Measurements from ENCODE around the gene ACTL8. TPM values are rescaled to one million over a fixed set of nuclear protein-coding genes. Genes with fewer than 3 reads are reported as not detected.

The ACTL8 gene
- polyA plus RNA-seq, 4 donors = 0.03 to 0.12 TPM; not detected in 2

DNA sequence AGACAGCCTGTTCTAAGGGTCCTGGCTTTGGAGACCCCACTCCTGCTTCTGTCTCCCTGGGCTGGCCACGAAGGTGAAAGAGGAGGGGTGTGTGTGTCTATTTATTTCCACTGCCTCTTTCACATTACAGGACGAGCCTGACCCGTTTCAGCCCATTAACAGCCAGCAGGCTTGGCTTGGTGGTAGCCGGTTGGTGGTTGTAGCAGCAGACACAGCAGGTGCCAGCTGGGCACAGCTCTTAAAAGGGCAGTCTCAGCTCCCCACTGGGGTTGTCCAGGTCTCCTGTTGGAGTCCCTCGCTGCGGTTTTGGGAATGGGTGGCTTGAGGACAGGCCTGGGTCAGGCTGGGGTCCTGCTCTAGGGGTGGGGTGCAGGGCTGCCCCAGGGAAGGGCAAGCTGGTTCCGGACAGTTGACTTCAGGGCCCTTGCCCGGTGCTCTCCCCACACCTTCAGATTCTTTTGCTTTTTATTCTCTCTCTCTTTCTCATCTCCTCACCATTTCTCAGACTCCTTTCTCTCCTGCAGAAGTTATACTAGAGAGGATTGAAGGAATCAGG is 84.6 kb downstream of the ACTL8 start:
- 54 to 73% (median 69%) methylated on average over 8 of the region's 8 CpGs for WGBS, 3 donors
- no peak for FAIRE-seq
- H3K27me3 ChIP-seq (ENCODE audit: control insufficient read depth in 3 of 3, insufficient read depth in 3 of 3, low read length in 3 of 3) = peaks cover 0 to 7% (median 0%) of the 10 kb centered on the region in 3 donors
- no peak for DNase-seq
- H3K9me3 ChIP-seq (ENCODE audit: control insufficient read depth in 2 of 2, insufficient read depth in 1 of 2, low read depth in 1 of 2, low read length in 1 of 2) = no peaks in the 10 kb centered on the region
- H3K4me1 ChIP-seq (ENCODE audit: control insufficient read depth in 3 of 3, insufficient read depth in 2 of 3, low read depth in 1 of 3, low read length in 2 of 3) = no peaks in the 10 kb centered on the region
- no peak overlapping the region for H3K27ac ChIP-seq (ENCODE audit: low read depth in 1 of 3, low read length in 2 of 3)
- no peak overlapping the region for H3K4me3 ChIP-seq (ENCODE audit: low read depth in 1 of 3, low read length in 3 of 3)
- H3K36me3 ChIP-seq (ENCODE audit: control insufficient read depth in 3 of 3, insufficient read depth in 2 of 3, low read depth in 1 of 3, low read length in 3 of 3) = no peaks in the 10 kb centered on the region

DNA sequence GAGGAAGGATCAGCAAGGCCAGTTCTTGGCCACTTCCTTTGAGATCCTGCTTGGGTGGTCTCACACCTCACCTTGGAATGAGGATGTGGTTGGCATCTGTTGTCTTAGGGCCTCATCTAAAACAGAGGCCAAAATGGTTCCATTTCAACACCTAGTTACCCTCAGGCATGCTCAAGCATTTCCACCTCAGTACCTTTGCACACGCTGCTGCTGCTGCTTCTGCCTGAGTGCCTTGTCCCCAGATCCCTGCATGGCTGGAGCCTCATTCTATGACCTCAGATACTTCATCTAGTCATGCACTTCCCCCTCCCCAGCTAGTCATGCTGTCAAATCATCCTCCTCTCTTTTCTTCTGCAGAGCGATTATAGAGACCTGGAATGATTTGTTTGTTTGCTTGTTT is 86.8 kb downstream of the ACTL8 start:
- WGBS, 3 donors = 61 to 84% (median 73%) methylated on average over 2 of the region's 2 CpGs
- no peak for FAIRE-seq
- Histone ChIP-seq H3K27me3 (ENCODE audit: control insufficient read depth in 3 of 3, insufficient read depth in 3 of 3, low read length in 3 of 3) (peaks cover 0 to 7% (median 0%) of the 10 kb centered on the region in 3 donors), H3K4me1 (ENCODE audit: control insufficient read depth in 3 of 3, insufficient read depth in 2 of 3, low read depth in 1 of 3, low read length in 2 of 3) (no peaks in the 10 kb centered on the region), H3K36me3 (ENCODE audit: control insufficient read depth in 3 of 3, insufficient read depth in 2 of 3, low read depth in 1 of 3, low read length in 3 of 3) (no peaks in the 10 kb centered on the region), H3K4me3 (ENCODE audit: low read depth in 1 of 3, low read length in 3 of 3) (no peak overlapping the region), H3K27ac (ENCODE audit: low read depth in 1 of 3, low read length in 2 of 3) (no peak overlapping the region), H3K9me3 (ENCODE audit: control insufficient read depth in 2 of 2, insufficient read depth in 1 of 2, low read depth in 1 of 2, low read length in 1 of 2) (no peaks in the 10 kb centered on the region)
- no peak for DNase-seq

DNA sequence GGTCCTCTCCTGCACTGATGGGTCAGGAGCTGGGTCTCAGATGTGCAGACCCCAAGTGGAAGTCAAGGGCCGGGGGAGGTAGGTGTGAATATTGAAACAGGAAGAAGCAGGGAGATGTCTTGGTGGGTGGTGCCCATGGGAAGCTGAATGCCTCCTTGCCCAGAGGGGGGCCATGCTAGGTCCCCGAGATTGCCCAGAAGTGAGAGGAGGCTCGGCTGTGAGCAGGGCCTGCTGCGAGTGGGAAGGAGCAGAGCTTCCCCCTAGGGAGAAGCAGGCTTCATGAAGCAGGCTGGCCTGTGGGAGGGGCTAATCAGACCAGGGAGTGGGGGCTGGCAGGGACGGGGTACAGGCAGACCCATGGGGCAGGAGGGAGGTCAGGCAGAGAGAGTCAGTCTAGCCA is 87.6 kb downstream of the ACTL8 start:
- Histone ChIP-seq H3K9me3 (ENCODE audit: control insufficient read depth in 2 of 2, insufficient read depth in 1 of 2, low read depth in 1 of 2, low read length in 1 of 2) (no peaks in the 10 kb centered on the region), H3K36me3 (ENCODE audit: control insufficient read depth in 3 of 3, insufficient read depth in 2 of 3, low read depth in 1 of 3, low read length in 3 of 3) (no peaks in the 10 kb centered on the region), H3K27ac (ENCODE audit: low read depth in 1 of 3, low read length in 2 of 3) (no peak overlapping the region), H3K4me1 (ENCODE audit: control insufficient read depth in 3 of 3, insufficient read depth in 2 of 3, low read depth in 1 of 3, low read length in 2 of 3) (no peaks in the 10 kb centered on the region), H3K4me3 (ENCODE audit: low read depth in 1 of 3, low read length in 3 of 3) (no peak overlapping the region), H3K27me3 (ENCODE audit: control insufficient read depth in 3 of 3, insufficient read depth in 3 of 3, low read length in 3 of 3) (peaks cover 0 to 6% (median 0%) of the 10 kb centered on the region in 3 donors)
- WGBS, 3 donors = 33 to 47% (median 36%) methylated on average over 5 of the region's 5 CpGs
- no peak for DNase-seq
- FAIRE-seq = no peak

DNA sequence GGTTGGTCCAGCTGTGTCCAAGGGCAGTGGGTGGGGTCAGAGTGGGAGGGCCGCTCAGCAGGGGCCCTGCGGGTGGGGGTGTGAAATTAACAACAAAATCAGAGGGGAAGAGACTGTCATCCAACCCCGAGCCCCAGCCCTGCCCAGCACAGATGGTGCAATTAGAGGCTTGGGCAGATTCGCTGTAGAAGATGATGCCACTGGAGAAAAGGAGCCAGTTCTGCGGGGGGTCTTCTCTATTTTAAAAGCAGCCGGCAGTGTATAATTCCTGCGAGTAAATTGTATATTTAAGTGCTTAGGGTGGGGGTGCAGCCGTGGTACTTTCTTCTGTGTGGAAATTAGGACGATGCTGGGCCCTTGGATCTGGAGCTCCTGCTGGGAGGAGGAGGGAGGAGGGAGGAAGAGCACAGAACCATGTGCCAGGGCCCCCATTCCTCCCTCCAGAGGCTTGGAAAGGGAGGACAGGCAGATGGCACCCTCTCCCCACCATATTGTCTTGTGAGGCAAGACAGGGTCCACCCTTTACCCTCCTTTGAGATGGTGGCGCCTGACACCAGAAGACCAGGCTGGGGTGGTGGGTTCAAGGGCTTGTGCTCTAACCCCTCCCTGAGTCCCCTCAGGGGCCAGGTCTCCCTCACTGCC is 89.2 kb downstream of the ACTL8 start:
- WGBS, 3 donors = 40 to 47% (median 43%) methylated on average over 10 of the region's 10 CpGs
- Histone ChIP-seq H3K36me3 (ENCODE audit: control insufficient read depth in 3 of 3, insufficient read depth in 2 of 3, low read depth in 1 of 3, low read length in 3 of 3) (no peaks in the 10 kb centered on the region), H3K27me3 (ENCODE audit: control insufficient read depth in 3 of 3, insufficient read depth in 3 of 3, low read length in 3 of 3) (no peaks in the 10 kb centered on the region), H3K4me3 (ENCODE audit: low read depth in 1 of 3, low read length in 3 of 3) (no peak overlapping the region), H3K9me3 (ENCODE audit: control insufficient read depth in 2 of 2, insufficient read depth in 1 of 2, low read depth in 1 of 2, low read length in 1 of 2) (no peaks in the 10 kb centered on the region), H3K27ac (ENCODE audit: low read depth in 1 of 3, low read length in 2 of 3) (no peak overlapping the region), H3K4me1 (ENCODE audit: control insufficient read depth in 3 of 3, insufficient read depth in 2 of 3, low read depth in 1 of 3, low read length in 2 of 3) (no peaks in the 10 kb centered on the region)
- FAIRE-seq (no peak), DNase-seq (no peak)

DNA sequence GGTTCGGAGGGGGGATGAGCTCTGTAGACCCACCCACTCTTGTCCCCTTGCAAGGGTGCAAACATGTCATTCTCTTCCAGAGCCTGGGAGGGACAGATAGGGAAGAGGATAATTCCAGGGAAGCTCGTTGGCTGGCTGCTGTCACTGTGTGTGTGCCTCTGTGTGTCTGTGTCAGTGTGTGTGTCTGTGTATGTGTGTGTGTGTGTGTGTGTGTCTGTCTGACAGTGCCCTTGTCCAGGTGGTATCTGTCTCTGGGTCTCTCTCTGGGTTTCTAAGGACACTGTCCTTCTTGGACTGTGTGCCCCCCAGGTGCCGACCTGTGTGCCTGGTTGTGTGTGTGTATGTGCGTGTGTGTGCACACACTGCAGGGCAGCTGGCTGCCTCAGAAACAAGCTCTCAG is 90.5 kb downstream of the ACTL8 start:
- 39 to 47% (median 43%) methylated on average over 4 of the region's 4 CpGs for WGBS, 3 donors

DNA sequence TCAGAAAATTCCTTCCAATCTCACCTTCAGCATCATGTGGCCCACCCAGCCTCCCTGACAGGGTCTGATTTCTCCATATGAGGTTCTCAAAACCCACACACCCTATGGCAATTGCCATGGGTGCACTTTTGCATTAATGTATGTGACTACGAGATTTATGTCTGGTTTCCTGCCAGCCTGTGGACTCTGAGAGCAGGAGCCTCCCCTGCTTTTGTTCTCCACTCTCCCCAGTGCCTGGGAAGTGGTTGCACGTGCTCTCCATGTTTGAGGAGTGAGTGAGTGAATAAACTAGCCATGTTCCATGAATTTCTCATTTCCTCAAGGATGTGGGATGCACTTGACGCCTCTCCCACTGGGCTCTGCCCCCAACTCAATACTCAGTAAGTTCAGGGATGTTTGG is 91.2 kb downstream of the ACTL8 start:
- FAIRE-seq = no peak
- 28 to 40% (median 33%) methylated on average over 3 of the region's 3 CpGs for WGBS, 3 donors
- Histone ChIP-seq H3K36me3 (ENCODE audit: control insufficient read depth in 3 of 3, insufficient read depth in 2 of 3, low read depth in 1 of 3, low read length in 3 of 3) (no peaks in the 10 kb centered on the region), H3K4me1 (ENCODE audit: control insufficient read depth in 3 of 3, insufficient read depth in 2 of 3, low read depth in 1 of 3, low read length in 2 of 3) (no peaks in the 10 kb centered on the region), H3K27ac (ENCODE audit: low read depth in 1 of 3, low read length in 2 of 3) (no peak overlapping the region), H3K4me3 (ENCODE audit: low read depth in 1 of 3, low read length in 3 of 3) (no peak overlapping the region), H3K27me3 (ENCODE audit: control insufficient read depth in 3 of 3, insufficient read depth in 3 of 3, low read length in 3 of 3) (no peaks in the 10 kb centered on the region), H3K9me3 (ENCODE audit: control insufficient read depth in 2 of 2, insufficient read depth in 1 of 2, low read depth in 1 of 2, low read length in 1 of 2) (no peaks in the 10 kb centered on the region)
- DNase-seq = no peak

More for the DNA sequence above, 90.5 kb downstream of the ACTL8 start:
- no peaks in the 10 kb centered on the region for H3K9me3 ChIP-seq (ENCODE audit: control insufficient read depth in 2 of 2, insufficient read depth in 1 of 2, low read depth in 1 of 2, low read length in 1 of 2)
- FAIRE-seq (no peak), DNase-seq (no peak)
- no peak overlapping the region for H3K4me3 ChIP-seq (ENCODE audit: low read depth in 1 of 3, low read length in 3 of 3)
- H3K27ac ChIP-seq (ENCODE audit: low read depth in 1 of 3, low read length in 2 of 3) = no peak overlapping the region
- H3K4me1 ChIP-seq (ENCODE audit: control insufficient read depth in 3 of 3, insufficient read depth in 2 of 3, low read depth in 1 of 3, low read length in 2 of 3) = no peaks in the 10 kb centered on the region
- no peaks in the 10 kb centered on the region for H3K27me3 ChIP-seq (ENCODE audit: control insufficient read depth in 3 of 3, insufficient read depth in 3 of 3, low read length in 3 of 3)
- no peaks in the 10 kb centered on the region for H3K36me3 ChIP-seq (ENCODE audit: control insufficient read depth in 3 of 3, insufficient read depth in 2 of 3, low read depth in 1 of 3, low read length in 3 of 3)

DNA sequence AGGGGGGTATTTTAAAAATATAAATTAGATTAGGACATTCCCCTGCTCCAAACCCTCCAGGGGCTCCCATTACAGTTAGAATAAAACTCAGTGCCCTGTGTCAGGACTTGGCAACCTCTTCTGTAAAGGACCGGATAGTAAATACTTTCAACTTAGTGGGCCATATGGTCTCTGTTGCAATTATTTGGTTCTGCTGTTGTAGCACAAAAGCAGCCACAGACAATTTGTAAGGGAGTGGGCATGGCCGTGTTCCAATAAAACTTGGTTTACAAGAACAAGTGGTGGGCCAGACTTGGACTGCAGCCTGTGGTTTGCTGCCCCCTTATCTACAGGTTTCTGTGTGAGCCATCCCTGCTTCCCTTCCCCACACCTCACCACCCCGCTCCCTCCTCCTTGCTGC is 92.0 kb downstream of the ACTL8 start:
- Histone ChIP-seq H3K4me3 (ENCODE audit: low read depth in 1 of 3, low read length in 3 of 3) (no peak overlapping the region), H3K9me3 (ENCODE audit: control insufficient read depth in 2 of 2, insufficient read depth in 1 of 2, low read depth in 1 of 2, low read length in 1 of 2) (no peaks in the 10 kb centered on the region), H3K27ac (ENCODE audit: low read depth in 1 of 3, low read length in 2 of 3) (no peak overlapping the region), H3K36me3 (ENCODE audit: control insufficient read depth in 3 of 3, insufficient read depth in 2 of 3, low read depth in 1 of 3, low read length in 3 of 3) (no peaks in the 10 kb centered on the region), H3K27me3 (ENCODE audit: control insufficient read depth in 3 of 3, insufficient read depth in 3 of 3, low read length in 3 of 3) (no peaks in the 10 kb centered on the region), H3K4me1 (ENCODE audit: control insufficient read depth in 3 of 3, insufficient read depth in 2 of 3, low read depth in 1 of 3, low read length in 2 of 3) (no peaks in the 10 kb centered on the region)
- DNase-seq (no peak), FAIRE-seq (no peak)
- 57 to 62% (median 62%) methylated on average over 3 of the region's 3 CpGs for WGBS, 3 donors

DNA sequence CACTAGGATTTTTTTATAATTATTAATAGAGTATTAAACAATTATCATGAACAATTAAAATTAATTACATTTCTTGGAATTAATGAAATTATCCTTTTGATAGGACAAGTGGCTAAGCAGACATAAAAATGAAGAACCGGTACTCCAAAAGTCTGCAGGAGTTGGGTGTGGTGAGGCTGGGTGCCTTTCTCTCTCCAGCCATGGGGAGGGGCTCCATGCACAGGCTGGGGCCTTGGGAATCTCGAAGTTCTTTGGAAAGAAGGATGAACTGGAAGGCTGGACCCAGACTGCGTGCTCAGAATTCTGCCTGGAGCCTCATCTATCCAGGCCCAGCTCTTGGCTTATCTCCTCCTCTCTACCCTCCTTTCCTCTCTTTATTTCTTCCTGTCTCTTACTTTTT is 94.1 kb downstream of the ACTL8 start:
- no peaks in the 10 kb centered on the region for H3K27me3 ChIP-seq (ENCODE audit: control insufficient read depth in 3 of 3, insufficient read depth in 3 of 3, low read length in 3 of 3)
- no peak for FAIRE-seq
- H3K4me3 ChIP-seq (ENCODE audit: low read depth in 1 of 3, low read length in 3 of 3) = no peak overlapping the region
- WGBS, 3 donors = 66 to 72% (median 71%) methylated on average over 3 of the region's 3 CpGs
- H3K36me3 ChIP-seq (ENCODE audit: control insufficient read depth in 3 of 3, insufficient read depth in 2 of 3, low read depth in 1 of 3, low read length in 3 of 3) = no peaks in the 10 kb centered on the region
- H3K9me3 ChIP-seq (ENCODE audit: control insufficient read depth in 2 of 2, insufficient read depth in 1 of 2, low read depth in 1 of 2, low read length in 1 of 2) = no peaks in the 10 kb centered on the region
- H3K27ac ChIP-seq (ENCODE audit: low read depth in 1 of 3, low read length in 2 of 3) = no peak overlapping the region
- no peak for DNase-seq
- no peaks in the 10 kb centered on the region for H3K4me1 ChIP-seq (ENCODE audit: control insufficient read depth in 3 of 3, insufficient read depth in 2 of 3, low read depth in 1 of 3, low read length in 2 of 3)

DNA sequence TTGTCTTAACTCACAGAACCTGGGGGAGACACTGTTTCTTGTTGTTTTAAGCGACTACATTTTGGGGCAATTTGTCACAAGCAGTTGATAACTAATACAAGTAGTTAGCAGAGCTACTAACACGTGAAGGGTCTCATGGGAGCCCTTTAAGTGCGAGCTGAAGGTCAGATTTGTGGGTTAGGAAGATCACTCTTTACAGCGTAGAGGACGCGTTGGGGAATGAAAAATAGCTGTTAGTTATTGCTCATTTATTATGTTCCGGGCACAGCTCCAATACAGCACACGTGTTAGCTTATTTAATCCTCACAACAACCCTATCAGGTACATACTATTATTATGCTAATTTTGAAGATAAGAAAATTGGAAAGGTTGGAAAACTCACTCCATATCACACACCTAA is 95.9 kb downstream of the ACTL8 start:
- 24 to 54% (median 35%) methylated on average over 8 of the region's 8 CpGs for WGBS, 3 donors
- H3K27ac ChIP-seq (ENCODE audit: low read depth in 1 of 3, low read length in 2 of 3) = no peak overlapping the region
- H3K4me1 ChIP-seq (ENCODE audit: control insufficient read depth in 3 of 3, insufficient read depth in 2 of 3, low read depth in 1 of 3, low read length in 2 of 3) = no peaks in the 10 kb centered on the region
- no peaks in the 10 kb centered on the region for H3K27me3 ChIP-seq (ENCODE audit: control insufficient read depth in 3 of 3, insufficient read depth in 3 of 3, low read length in 3 of 3)
- no peak for DNase-seq
- no peak overlapping the region for H3K4me3 ChIP-seq (ENCODE audit: low read depth in 1 of 3, low read length in 3 of 3)
- no peaks in the 10 kb centered on the region for H3K9me3 ChIP-seq (ENCODE audit: control insufficient read depth in 2 of 2, insufficient read depth in 1 of 2, low read depth in 1 of 2, low read length in 1 of 2)
- no peaks in the 10 kb centered on the region for H3K36me3 ChIP-seq (ENCODE audit: control insufficient read depth in 3 of 3, insufficient read depth in 2 of 3, low read depth in 1 of 3, low read length in 3 of 3)
- FAIRE-seq = no peak
